HepG2 (cell line): ENCODE results near the gene TFDP1. TPM values are rescaled to one million over a fixed set of nuclear protein-coding genes. Genes with fewer than 3 reads are reported as not detected.

Experiments
- ATAC-seq: fragments of 200-7000 bp; cut with Tn5 transposase; 3 replicates; pipeline ENCODE4 v1.9.1; 2020; ENCODE audit warnings: mild to moderate bottlenecking, moderate library complexity
- BruUV-seq: library from RNA; stranded (reverse); fragments of 400-500 nt; replicated peaks from 2 replicates; lab custom pipeline; 2021; lab: Mats Ljungman, UMichigan
- CTCF ChIA-PET: fragments of 300-600 bp; formaldehyde crosslinking; extraction: SDS; loops from one replicate; lab custom pipeline; 2021; ENCODE audit warnings: low total read pairs, inconsistent platforms, low intra/inter-chr PET ratio; lab: Yijun Ruan, JAX
- POLR2A ChIA-PET: fragments of 350-600 bp; sonication (Branson Sonifier 250); formaldehyde crosslinking; loops from one replicate; lab custom pipeline; 2020; ENCODE audit warnings: antibody characterized with exemption, inconsistent platforms; lab: Yijun Ruan, JAX
- DNase-seq: peaks from one replicate; pipeline ENCODE4 v3.0.0-alpha.2; 2015; ENCODE audit warnings: low spot score
- FAIRE-seq: peaks from 3 replicates; lab custom pipeline; 2011; peaks lifted over from hg19 to GRCh38; lab: Jason Lieb, UNC
- H2AFZ ChIP-seq: one replicate; pipeline ENCODE4 v1.6.1; 2011; ENCODE audit warnings: low read length, inconsistent platforms
- H3K27ac ChIP-seq: fragments of 300-600 bp; 3 replicates; pipeline ENCODE4 v1.8.0; 2011; ENCODE audit warnings: mixed run types, mild to moderate bottlenecking, mixed read lengths, low read length, inconsistent platforms; ENCODE audit not compliant: insufficient read depth; ENCODE audit errors: extremely low read length
- H3K27me3 ChIP-seq, 2 experiments: fragments of 200-600 bp in 1 of 2; 2 replicates in 1 of 2; 3 replicates in 1 of 2; pipeline versions ENCODE4 v1.6.0 to v1.8.0; 2011; ENCODE audit warnings: low read length in 2 of 2, mild to moderate bottlenecking in 2 of 2, moderate library complexity in 2 of 2, inconsistent platforms in 1 of 2; ENCODE audit not compliant: insufficient read depth in 2 of 2, control insufficient read depth in 1 of 2
- H3K36me3 ChIP-seq, 2 experiments: fragments of 200-600 bp in 1 of 2; replicated peaks in 1 of 2; 2 replicates in 1 of 2; 3 replicates in 1 of 2; pipeline versions ENCODE4 v1.5.1 to v1.8.0; 2011; ENCODE audit warnings: low read length in 2 of 2, inconsistent platforms in 1 of 2; ENCODE audit not compliant: insufficient read depth in 2 of 2, control insufficient read depth in 1 of 2
- H3K4me1 ChIP-seq: 2 replicates; pipeline ENCODE4 v1.5.1; 2012; ENCODE audit warnings: low read length, inconsistent platforms; ENCODE audit not compliant: insufficient read depth
- H3K4me2 ChIP-seq: 2 replicates; pipeline ENCODE4 v1.6.0; 2011; ENCODE audit warnings: low read depth, low read length, inconsistent platforms
- H3K4me3 ChIP-seq, 3 experiments: fragments of 200-600 bp in 1 of 3; sonication (generic), shearing (Covaris generic) in 1 of 3; replicated peaks in 1 of 3; 2 replicates each; pipeline ENCODE4 v1.5.1; 2011 to 2016; ENCODE audit warnings: low read length in 3 of 3, inconsistent platforms in 2 of 3, low read depth in 2 of 3, mild to moderate bottlenecking in 2 of 3, control low read depth in 1 of 3, mixed read lengths in 1 of 3; ENCODE audit not compliant: insufficient read depth in 1 of 3
- H3K79me2 ChIP-seq: one replicate; pipeline ENCODE4 v1.6.1; 2011; ENCODE audit warnings: low read length, inconsistent platforms; ENCODE audit not compliant: insufficient read depth
- H3K9ac ChIP-seq: 2 replicates; pipeline ENCODE4 v1.6.0; 2011; ENCODE audit warnings: mild to moderate bottlenecking, low read depth, low read length, inconsistent platforms; ENCODE audit not compliant: insufficient read depth
- H3K9me3 ChIP-seq: 2 replicates; pipeline ENCODE4 v1.5.1; 2012; ENCODE audit warnings: mild to moderate bottlenecking, low read length
- H4K20me1 ChIP-seq: 2 replicates; pipeline ENCODE4 v1.6.0; 2011; ENCODE audit warnings: inconsistent platforms, mild to moderate bottlenecking, low read length, moderate library complexity; ENCODE audit not compliant: insufficient read depth
- KDM2A ChIP-seq: sonication (generic); formaldehyde crosslinking; IDR thresholded peaks from 2 replicates; pipeline ENCODE4 v1.4.0; 2020; ENCODE audit warnings: low read depth, missing genetic modification reagents, borderline replicate concordance
- XRCC5 ChIP-seq: fragments of 200-400 bp; formaldehyde crosslinking; optimal IDR thresholded peaks from 2 replicates; pipeline ENCODE3; 2017; ENCODE audit warnings: mild to moderate bottlenecking, low read length
- ZNF121 ChIP-seq: sonication (generic); formaldehyde crosslinking; IDR thresholded peaks from 2 replicates; pipeline ENCODE4 v1.5.0; 2020; ENCODE audit warnings: mild to moderate bottlenecking, missing genetic modification reagents
- ZNF549 ChIP-seq: sonication (generic); formaldehyde crosslinking; IDR thresholded peaks from 2 replicates; pipeline ENCODE4 v1.5.0; 2020; ENCODE audit warnings: missing genetic modification reagents
- ZNF687 ChIP-seq: sonication (generic); formaldehyde crosslinking; IDR thresholded peaks from 2 replicates; pipeline ENCODE4 v1.5.1; 2020; ENCODE audit warnings: mild to moderate bottlenecking, missing genetic modification reagents, moderate library complexity
- WGBS: methylation state at CpG from one replicate; pipeline ENCODE4 v1.1.6; 2017; ENCODE audit warnings: low lambda C conversion rate; 5-methylcytosine and 5-hydroxymethylcytosine counted together
- in situ Hi-C: cut with HindIII; loops from 2 replicates; pipeline ENCODE4 v1.10.0; 2017; ENCODE audit warnings: low pct_unique_long_range_greater_than_20kb; ENCODE audit not compliant: extremely low pct_ligation_motif_present
- intact Hi-C: fragments of 100-400 bp; cut with micrococcal nuclease; formaldehyde crosslinking; loops from one replicate; pipeline ENCODE4 v1.10.0; 2022; ENCODE audit not compliant: unreplicated experiment
- polyA plus RNA-seq, 8 experiments: library from polyadenylated mRNA; depleted of rRNA in 3 of 8; stranded (reverse) in 7 of 8; unstranded in 1 of 8; fragments of >200 nt; fragmentation: Illumina TruSeq in 4 of 8; extraction: Trizol in 4 of 8; gene quantifications; 2 replicates each; pipeline versions ENCODE4 v1.2.1 to v1.2.3, GENCODE V29; 2011 to 2016; ENCODE audit warnings: low read depth in 4 of 8, missing spikeins in 1 of 8, mixed read lengths in 1 of 8; ENCODE audit not compliant: insufficient read depth in 1 of 8
- total RNA-seq, 5 experiments: library from RNA; depleted of rRNA; stranded (reverse); fragments of >200 nt; fragmentation: Illumina TruSeq; extraction: Trizol; gene quantifications; 2 replicates each; pipeline ENCODE4 v1.2.3, GENCODE V29; 2016; ENCODE audit warnings: low read depth in 1 of 5
- TF ChIP-seq, protein P1 (sequence below): sonication (generic); formaldehyde crosslinking; IDR thresholded peaks from 2 replicates; pipeline ENCODE4 v1.4.0; 2020; ENCODE audit warnings: mild to moderate bottlenecking, low read depth, missing genetic modification reagents

Gene TFDP1
- total and polyA plus RNA-seq, 2 of the 13 experiments (the other 11 are each of a cell fraction or from before 2014, with no cell fraction given): 38.0 to 84.2 TPM

DNA sequence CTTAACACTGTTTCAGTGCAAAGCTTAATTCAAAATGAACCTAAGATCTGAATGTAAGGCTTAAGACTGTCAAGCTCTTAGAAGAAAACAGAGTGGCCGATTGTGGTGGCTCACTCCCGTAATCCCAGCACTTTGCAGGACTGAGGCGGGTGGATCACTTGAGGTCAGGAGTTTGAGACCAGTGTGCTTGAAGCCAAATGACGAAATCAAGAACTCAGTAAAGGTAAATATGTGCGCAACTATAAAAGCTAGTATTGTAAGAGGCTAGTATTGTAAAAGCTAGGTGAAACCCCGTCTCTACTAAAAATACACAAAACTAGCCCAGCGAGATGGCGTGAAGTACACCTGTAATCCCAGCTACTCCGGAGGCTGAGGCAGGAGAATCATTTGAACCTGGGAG is 60.8 kb downstream of the TFDP1 start:
- Histone ChIP-seq H3K4me1 (no peaks in the 10 kb centered on the region), H3K4me2 (no peak overlapping the region), H3K79me2 (no peaks in the 10 kb centered on the region), H3K9me3 (no peaks in the 10 kb centered on the region), H3K9ac (no peak overlapping the region), H4K20me1 (no peaks in the 10 kb centered on the region), H3K27ac (no peak overlapping the region), H3K36me3 (peaks cover 3 to 10% of the 10 kb centered on the region in 2 experiments; a peak in 2 of 5 replicates), H2AFZ (no peak overlapping the region), H3K4me3 (no peak overlapping the region), H3K27me3 (no peaks in the 10 kb centered on the region)
- intact Hi-C loops: no loop called here
- BruUV-seq: no TSS peak
- POLR2A ChIA-PET: no interaction called here
- DNase-seq: no peak
- in situ Hi-C loops: no loop called here
- no peak for ATAC-seq
- 76% methylated on average over 9 of the region's 9 CpGs for WGBS
- TF ChIP-seq XRCC5: no peak
- no peak for TF ChIP-seq KDM2A (CRISPR knock-in tag)
- no peak for TF ChIP-seq ZNF121 (CRISPR knock-in tag)
- no peak for TF ChIP-seq ZNF549 (CRISPR knock-in tag)
- no peak for TF ChIP-seq ZNF687 (CRISPR knock-in tag)
- TF ChIP-seq, protein P1, sequence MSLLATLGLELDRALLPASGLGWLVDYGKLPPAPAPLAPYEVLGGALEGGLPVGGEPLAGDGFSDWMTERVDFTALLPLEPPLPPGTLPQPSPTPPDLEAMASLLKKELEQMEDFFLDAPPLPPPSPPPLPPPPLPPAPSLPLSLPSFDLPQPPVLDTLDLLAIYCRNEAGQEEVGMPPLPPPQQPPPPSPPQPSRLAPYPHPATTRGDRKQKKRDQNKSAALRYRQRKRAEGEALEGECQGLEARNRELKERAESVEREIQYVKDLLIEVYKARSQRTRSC: no peak
- no peak for FAIRE-seq
- CTCF ChIA-PET: no interaction called here
